GM21423 (cell line): ENCODE results near the gene PLA2G4F.

Experiments
- ATAC-seq: cut with Tn5 transposase; IDR thresholded peaks from one replicate; pipeline ENCODE4 v1.9.1; 2021; ENCODE audit warnings: mild to moderate bottlenecking, moderate library complexity; ENCODE audit not compliant: unreplicated experiment

Gene PLA2G4F

GRCh38 chr15:42156243-42156922 lies at the start of gene PLA2G4F:
Gene PLA2G4F (minus strand): TSS chr15:42156636. CDS start chr15:42156549, 87 bp downstream.
- no peak for ATAC-seq

GRCh38 chr15:42203891-42204290 lies 47.5 kb upstream of the PLA2G4F start:
- ATAC-seq = no peak

- no peak for ATAC-seq
Measured at GRCh38 chr15:42202653-42203052, 46.2 kb upstream of the PLA2G4F start.

GRCh38 chr15:42201801-42202200 lies 45.4 kb upstream of the PLA2G4F start:
- no peak for ATAC-seq

GRCh38 chr15:42199126-42199525 lies 42.7 kb upstream of the PLA2G4F start:
- no peak for ATAC-seq

GRCh38 chr15:42198516-42198915 lies 42.1 kb upstream of the PLA2G4F start:
- ATAC-seq = no peak

- ATAC-seq = no peak
Measured at GRCh38 chr15:42194513-42194912, 38.1 kb upstream of the PLA2G4F start.

GRCh38 chr15:42193383-42193782 lies 36.9 kb upstream of the PLA2G4F start:
- ATAC-seq = no peak

- no peak for ATAC-seq
Measured at GRCh38 chr15:42191610-42192346, 35.3 kb upstream of the PLA2G4F start.

- ATAC-seq = no peak
Measured at GRCh38 chr15:42190370-42190769, 33.9 kb upstream of the PLA2G4F start.

GRCh38 chr15:42185801-42186200 lies 29.4 kb upstream of the PLA2G4F start:
- ATAC-seq = no peak

- no peak for ATAC-seq
Measured at GRCh38 chr15:42184736-42185135, 28.3 kb upstream of the PLA2G4F start.

- ATAC-seq = no peak
Measured at GRCh38 chr15:42184296-42184695, 27.9 kb upstream of the PLA2G4F start.

- no peak for ATAC-seq
Measured at GRCh38 chr15:42182961-42183360, 26.5 kb upstream of the PLA2G4F start.

- no peak for ATAC-seq
Measured at GRCh38 chr15:42182328-42182886, 26.0 kb upstream of the PLA2G4F start.

- ATAC-seq = no peak
Measured at GRCh38 chr15:42178056-42178455, 21.6 kb upstream of the PLA2G4F start.

- ATAC-seq = no peak
Measured at GRCh38 chr15:42175671-42176070, 19.2 kb upstream of the PLA2G4F start.

- ATAC-seq = no peak
Measured at GRCh38 chr15:42172475-42172874, 16.0 kb upstream of the PLA2G4F start.

- ATAC-seq = no peak
Measured at GRCh38 chr15:42171795-42172194, 15.4 kb upstream of the PLA2G4F start.

- no peak for ATAC-seq
Measured at GRCh38 chr15:42171122-42171521, 14.7 kb upstream of the PLA2G4F start.

GRCh38 chr15:42166225-42166940 lies 9.9 kb upstream of the PLA2G4F start:
- no peak for ATAC-seq
